ENCODE data around the gene ISCA1.

GRCh38 chr9:86326536-86326935, 44.2 kb upstream of the ISCA1 start:
- TF ChIP-seq CTCF (IDR thresholded peaks at IDR 0.05), result no peak
- TF ChIP-seq POLR2A (IDR thresholded peaks at IDR 0.05), result no peak
